Dendritic cell treated with granulocyte-macrophage colony-stimulating factor and Interleukin-4, amounts not matched to agents 40 ng/mL and 50 ng/mL, for 4 days (primary cell): ENCODE results near the gene ZBTB17.
A peak's percentile ranks its signal among the peaks of the same experiment; 100 is the strongest.
"Not testable (repeated sequence)": the region's sequence is repeated elsewhere in the genome, so short reads cannot be mapped to it uniquely, and the experiment has no call there.

Experiments
- H3K27ac Mint-ChIP-seq: one replicate; pipeline ENCODE4 v1.8.0; 2022; ENCODE audit warnings: mild to moderate bottlenecking, mixed read lengths
- H3K27me3 Mint-ChIP-seq: one replicate; pipeline ENCODE4 v1.8.0; 2022; ENCODE audit warnings: mild to moderate bottlenecking, mixed read lengths
- H3K36me3 Mint-ChIP-seq: one replicate; pipeline ENCODE4 v1.8.0; 2022; ENCODE audit warnings: low read depth, mixed read lengths
- H3K4me1 Mint-ChIP-seq: one replicate; pipeline ENCODE4 v1.8.0; 2022; ENCODE audit warnings: low read depth, mixed read lengths
- H3K4me3 Mint-ChIP-seq: one replicate; pipeline ENCODE4 v1.8.0; 2022; ENCODE audit warnings: mild to moderate bottlenecking, moderate library complexity, mixed read lengths
- H3K9me3 Mint-ChIP-seq: one replicate; pipeline ENCODE4 v1.8.0; 2022; ENCODE audit warnings: mixed read lengths
- intact Hi-C: fragments of 100-400 bp; cut with micrococcal nuclease; formaldehyde crosslinking; loops from one replicate; pipeline ENCODE4 v1.15.0; 2022

ZBTB17 gene

DNA sequence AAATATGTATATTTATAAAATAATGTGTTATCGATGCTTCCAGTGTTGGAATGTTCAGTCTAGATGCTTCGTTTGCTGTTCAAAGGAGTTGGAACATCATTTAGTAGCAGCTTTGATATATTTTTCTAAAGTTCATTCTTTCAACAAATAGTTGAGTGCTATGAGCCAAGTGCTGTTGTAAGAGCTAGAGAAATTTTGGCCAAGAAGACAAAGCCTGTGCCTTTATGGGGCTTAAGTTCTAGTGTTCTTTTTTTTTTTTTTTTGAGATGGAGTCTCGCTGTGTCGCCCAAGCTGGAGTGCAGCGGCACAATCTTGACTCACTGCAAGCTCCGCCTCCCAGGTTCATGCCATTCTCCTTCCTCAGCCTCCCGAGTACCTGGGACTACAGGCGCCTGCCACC, 49.5 kb downstream of the ZBTB17 start:
- H3K27ac Mint-ChIP-seq, H3K9me3 Mint-ChIP-seq, H3K27me3 Mint-ChIP-seq, H3K4me3 Mint-ChIP-seq, H3K4me1 Mint-ChIP-seq, intact Hi-C loops: not testable (repeated sequence)
- peaks cover 86% of the 10 kb centered on the region for H3K36me3 Mint-ChIP-seq

DNA sequence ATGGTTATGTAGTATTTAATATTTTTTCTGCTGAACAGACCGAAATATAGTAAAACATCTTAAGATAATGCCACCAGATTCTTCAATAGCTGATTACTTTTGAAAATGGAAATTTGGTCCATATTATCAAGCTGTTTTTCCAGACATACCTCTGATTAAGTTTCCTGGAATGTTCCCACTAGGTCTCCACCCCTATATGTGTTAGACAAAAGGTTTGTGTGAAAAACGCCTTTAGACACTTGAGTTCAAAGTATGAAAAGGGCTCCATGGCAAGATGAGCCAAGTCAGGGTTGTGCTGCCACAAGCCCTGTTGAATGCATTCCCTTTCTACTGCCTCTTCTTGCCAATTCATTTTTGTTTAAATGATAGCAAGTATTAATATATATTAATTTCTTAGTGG, 52.7 kb downstream of the ZBTB17 start:
- Mint-ChIP-seq H3K27ac (no peak overlapping the region), H3K4me1 (no peaks in the 10 kb centered on the region), H3K4me3 (no peak overlapping the region), H3K27me3 (no peaks in the 10 kb centered on the region), H3K36me3 (peaks cover 83% of the 10 kb centered on the region), H3K9me3 (no peaks in the 10 kb centered on the region)
- intact Hi-C loops, result no loop called here

DNA sequence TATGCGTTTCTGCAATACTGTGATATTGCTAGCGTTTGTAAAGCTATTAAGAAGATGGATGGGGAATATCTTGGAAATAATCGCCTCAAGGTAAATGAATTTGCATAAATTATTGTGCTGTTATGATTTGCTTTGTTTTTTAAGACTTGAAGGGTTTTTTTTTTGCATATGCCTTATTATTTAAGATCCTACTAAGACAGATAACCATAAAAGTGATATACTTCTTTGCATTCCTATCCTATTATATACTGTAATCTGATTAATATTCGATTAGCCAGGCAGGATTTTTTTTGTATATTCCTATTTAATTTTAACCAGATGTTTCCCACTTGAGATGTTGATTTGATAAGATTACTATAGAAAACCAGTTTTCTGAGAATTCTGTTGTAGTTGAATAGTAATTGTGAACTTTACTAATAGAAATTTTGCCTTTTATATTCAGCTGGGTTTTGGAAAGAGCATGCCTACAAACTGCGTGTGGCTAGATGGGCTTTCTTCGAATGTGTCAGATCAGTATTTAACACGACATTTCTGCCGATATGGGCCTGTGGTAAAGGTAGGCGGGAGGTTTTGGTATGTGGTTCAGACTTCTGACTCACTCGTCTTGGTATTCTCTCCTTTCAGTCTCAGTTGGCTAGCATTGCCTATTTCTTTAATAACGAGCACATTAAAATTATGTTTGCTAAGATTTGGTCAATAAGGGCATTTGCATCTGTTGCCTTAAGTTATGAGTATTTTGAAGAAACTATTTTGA, 56.8 kb downstream of the ZBTB17 start:
- H3K4me1 Mint-ChIP-seq, result peaks cover 9% of the 10 kb centered on the region
- H3K9me3 Mint-ChIP-seq, result no peaks in the 10 kb centered on the region
- intact Hi-C loops, result no loop called here
- H3K27ac Mint-ChIP-seq, result no peak overlapping the region
- no peaks in the 10 kb centered on the region for H3K27me3 Mint-ChIP-seq
- peaks cover 90% of the 10 kb centered on the region for H3K36me3 Mint-ChIP-seq
- H3K4me3 Mint-ChIP-seq, result no peak overlapping the region

DNA sequence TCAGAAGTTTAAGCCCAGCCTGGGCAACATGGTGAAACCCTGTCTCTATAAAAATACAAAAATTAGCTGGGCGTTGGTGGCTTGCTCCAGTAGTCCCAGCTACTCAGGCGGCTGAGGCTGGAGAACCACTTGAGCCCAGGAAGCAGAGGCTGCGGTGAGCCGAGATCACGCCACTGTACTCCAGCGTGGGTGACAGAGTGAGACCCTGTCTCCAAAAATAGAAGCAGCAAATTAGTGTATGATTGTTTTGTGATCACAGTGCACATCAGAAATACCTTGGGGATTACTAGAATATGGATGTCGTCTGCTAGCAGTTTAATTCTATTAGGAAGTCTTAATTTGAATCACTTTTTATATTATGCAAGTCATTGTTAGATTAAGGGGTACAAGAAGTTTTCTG, 59.0 kb downstream of the ZBTB17 start:
- Mint-ChIP-seq H3K4me3 (no peak overlapping the region), H3K9me3 (no peaks in the 10 kb centered on the region), H3K27ac (peak overlapping the region; percentile 38), H3K36me3 (peaks cover 91% of the 10 kb centered on the region), H3K4me1 (peaks cover 9% of the 10 kb centered on the region), H3K27me3 (no peaks in the 10 kb centered on the region)
- intact Hi-C loops, result no loop called here

GRCh38 chr1:15916417-15916816, 59.5 kb downstream of the ZBTB17 start:
- H3K4me3 Mint-ChIP-seq, result no peak overlapping the region
- intact Hi-C loops, result no loop called here
- H3K4me1 Mint-ChIP-seq, result peaks cover 9% of the 10 kb centered on the region
- H3K27ac Mint-ChIP-seq, result peak overlapping the region; percentile 38
- H3K9me3 Mint-ChIP-seq, result no peaks in the 10 kb centered on the region
- H3K27me3 Mint-ChIP-seq, result no peaks in the 10 kb centered on the region
- H3K36me3 Mint-ChIP-seq, result peaks cover 91% of the 10 kb centered on the region

DNA sequence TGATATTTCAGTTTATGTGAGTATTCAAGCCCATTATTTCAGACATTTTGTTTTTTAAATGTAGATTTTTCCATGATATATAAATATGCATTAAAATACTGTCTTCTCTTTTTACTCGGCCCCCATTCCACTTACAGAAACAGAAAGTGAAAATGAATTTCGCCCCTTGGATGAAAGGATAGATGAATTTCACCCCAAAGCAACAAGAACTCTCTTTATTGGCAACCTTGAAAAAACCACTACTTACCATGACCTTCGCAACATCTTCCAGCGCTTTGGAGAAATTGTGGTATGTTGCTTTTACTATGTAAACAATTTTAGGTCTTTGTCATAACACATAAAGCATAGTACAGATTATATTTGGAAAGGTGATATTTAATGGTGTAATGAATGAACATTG, 59.9 kb downstream of the ZBTB17 start:
- Mint-ChIP-seq H3K9me3 (no peaks in the 10 kb centered on the region), H3K4me3 (no peak overlapping the region), H3K27me3 (no peaks in the 10 kb centered on the region), H3K36me3 (peaks cover 91% of the 10 kb centered on the region), H3K27ac (no peak overlapping the region), H3K4me1 (peaks cover 9% of the 10 kb centered on the region)
- intact Hi-C loops, result no loop called here

DNA sequence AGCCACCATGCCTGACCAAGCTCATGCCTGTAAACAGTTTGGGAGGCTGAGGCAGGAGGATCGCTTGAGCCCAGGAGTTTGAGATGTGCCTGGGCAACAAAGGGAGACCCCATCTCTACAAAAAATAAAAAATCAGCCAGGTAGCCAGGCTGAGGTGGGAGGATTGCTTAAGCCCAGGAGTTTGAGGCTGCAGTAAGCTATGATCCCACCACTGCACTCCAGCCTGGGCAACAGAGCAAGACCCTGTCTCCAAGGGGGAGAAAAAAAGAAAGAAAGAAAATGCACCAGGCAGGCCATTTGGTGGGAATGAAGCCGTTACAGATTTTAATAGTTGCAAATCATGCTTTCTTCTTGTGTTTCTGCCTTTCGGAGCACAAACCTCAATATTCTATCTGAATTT, 62.3 kb downstream of the ZBTB17 start:
- H3K27ac Mint-ChIP-seq, H3K4me1 Mint-ChIP-seq, H3K9me3 Mint-ChIP-seq, intact Hi-C loops, H3K27me3 Mint-ChIP-seq, H3K4me3 Mint-ChIP-seq: not testable (repeated sequence)
- H3K36me3 Mint-ChIP-seq, result peaks cover 93% of the 10 kb centered on the region

GRCh38 chr1:15911927-15912326, 64.0 kb downstream of the ZBTB17 start:
- Mint-ChIP-seq H3K27me3 (no peaks in the 10 kb centered on the region), H3K27ac (no peak overlapping the region), H3K4me3 (no peak overlapping the region), H3K9me3 (no peaks in the 10 kb centered on the region), H3K4me1 (peaks cover 9% of the 10 kb centered on the region), H3K36me3 (peaks cover 83% of the 10 kb centered on the region)
- intact Hi-C loops, result no loop called here

DNA sequence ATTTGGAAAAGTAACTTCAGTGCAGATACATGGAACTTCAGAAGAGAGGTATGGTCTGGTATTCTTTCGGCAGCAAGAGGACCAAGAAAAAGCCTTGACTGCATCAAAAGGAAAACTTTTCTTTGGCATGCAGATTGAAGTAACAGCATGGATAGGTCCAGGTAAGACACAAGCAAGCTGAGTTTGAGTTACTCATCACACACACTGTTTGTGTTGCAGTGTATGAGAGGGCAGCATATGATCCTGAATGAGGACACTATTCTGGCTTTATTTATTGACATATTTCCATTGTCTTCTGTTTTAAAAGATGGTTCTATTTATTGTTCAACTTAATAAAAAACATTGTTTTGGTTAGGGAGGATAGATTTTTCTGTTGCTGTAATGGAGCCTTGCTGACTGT, 64.8 kb downstream of the ZBTB17 start:
- Mint-ChIP-seq H3K4me1 (peaks cover 9% of the 10 kb centered on the region), H3K36me3 (peaks cover 80% of the 10 kb centered on the region), H3K4me3 (no peak overlapping the region), H3K27ac (no peak overlapping the region), H3K9me3 (no peaks in the 10 kb centered on the region), H3K27me3 (no peaks in the 10 kb centered on the region)
- intact Hi-C loops, result no loop called here

DNA sequence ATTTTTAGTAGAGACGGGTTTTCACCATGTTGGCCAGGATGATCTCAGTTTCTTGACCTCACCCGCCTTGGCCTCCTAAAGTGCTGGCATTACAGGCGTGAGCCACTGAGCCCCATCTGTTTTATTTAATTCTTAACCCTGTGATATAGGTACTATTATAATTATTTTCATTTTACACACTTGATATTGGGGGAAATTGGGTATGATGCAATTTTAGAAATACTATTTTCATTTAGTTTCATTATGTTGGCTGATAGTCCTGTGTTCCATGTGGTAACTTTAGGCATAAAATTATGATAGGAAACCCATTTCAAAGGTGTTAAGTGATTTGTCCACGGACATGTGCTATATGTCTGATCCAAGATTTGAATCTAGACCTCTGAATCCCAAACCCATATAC, 67.3 kb downstream of the ZBTB17 start:
- Mint-ChIP-seq H3K9me3 (no peaks in the 10 kb centered on the region), H3K27ac (no peak overlapping the region), H3K36me3 (peaks cover 68% of the 10 kb centered on the region), H3K4me3 (no peak overlapping the region), H3K27me3 (no peaks in the 10 kb centered on the region), H3K4me1 (peaks cover under 1% of the 10 kb centered on the region)
- intact Hi-C loops, result loop anchor here (10.0 kb wide), 1 partner anchor 94 kb away; no protein-coding TSS in a partner anchor

- H3K9me3 Mint-ChIP-seq, result no peaks in the 10 kb centered on the region
- H3K27ac Mint-ChIP-seq, result no peak overlapping the region
- intact Hi-C loops, result loop anchor here (10.0 kb wide), 1 partner anchor 88 kb away; no protein-coding TSS in a partner anchor
- peaks cover 29% of the 10 kb centered on the region for H3K4me1 Mint-ChIP-seq
- H3K4me3 Mint-ChIP-seq, result no peak overlapping the region
- H3K27me3 Mint-ChIP-seq, result no peaks in the 10 kb centered on the region
- peaks cover 34% of the 10 kb centered on the region for H3K36me3 Mint-ChIP-seq
Measured at GRCh38 chr1:15902882-15903281, 73.0 kb downstream of the ZBTB17 start.

DNA sequence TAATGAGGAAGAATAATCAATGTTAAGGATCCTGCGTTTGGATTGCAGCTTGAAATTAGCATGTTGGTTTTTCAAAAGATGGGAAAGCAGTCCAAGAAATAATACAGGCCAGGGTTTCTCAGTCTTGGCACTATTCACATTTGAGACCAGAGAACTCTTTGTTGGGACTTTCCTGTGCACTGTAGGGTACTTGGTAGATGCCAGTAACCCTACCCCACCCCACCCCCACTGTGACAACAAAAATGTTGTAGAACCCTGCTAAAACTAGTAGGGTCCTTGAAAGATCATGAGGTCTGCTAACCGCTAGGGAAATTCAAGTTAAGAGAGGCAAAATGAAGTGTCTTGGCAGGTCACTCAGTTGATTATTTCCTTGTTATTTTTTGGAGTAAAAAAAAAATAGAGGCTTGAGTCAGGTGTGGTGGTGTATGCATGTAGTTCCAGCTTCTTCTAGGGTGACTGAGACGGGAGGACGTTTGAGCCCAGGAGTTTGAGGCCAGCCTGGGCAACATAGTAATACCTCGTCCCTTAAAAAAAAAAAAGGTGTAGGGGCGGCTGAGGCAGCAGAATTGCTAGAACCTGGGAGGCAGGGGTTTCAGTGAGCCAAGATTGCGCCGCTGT, 75.1 kb downstream of the ZBTB17 start:
- H3K9me3 Mint-ChIP-seq, result no peaks in the 10 kb centered on the region
- no peaks in the 10 kb centered on the region for H3K27me3 Mint-ChIP-seq
- intact Hi-C loops, result loop anchor here (10.0 kb wide), 1 partner anchor 86 kb away; no protein-coding TSS in a partner anchor
- H3K36me3 Mint-ChIP-seq, result peaks cover 30% of the 10 kb centered on the region
- no peak overlapping the region for H3K4me3 Mint-ChIP-seq
- H3K4me1 Mint-ChIP-seq, result peaks cover 30% of the 10 kb centered on the region
- no peak overlapping the region for H3K27ac Mint-ChIP-seq

DNA sequence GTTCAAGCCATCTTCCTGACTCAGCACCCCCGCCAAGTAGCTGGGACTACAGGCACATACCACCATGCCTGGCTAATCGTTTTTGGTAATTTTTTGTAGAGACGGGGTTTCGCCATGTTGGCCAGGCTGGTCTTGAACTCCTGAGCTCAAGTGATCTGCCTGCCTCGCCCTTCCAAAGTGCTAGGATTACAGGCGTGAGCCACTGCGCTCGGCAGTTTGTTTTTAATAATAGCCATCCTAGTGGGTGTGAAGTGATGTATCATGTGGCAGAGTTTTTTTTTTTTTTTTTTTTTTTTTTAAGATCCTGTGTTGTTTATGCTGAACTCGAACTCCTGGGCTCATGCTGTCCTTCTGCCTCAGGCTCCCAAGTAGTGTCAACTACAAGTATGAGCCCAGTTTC, 76.6 kb downstream of the ZBTB17 start:
- Mint-ChIP-seq H3K4me3 (no peak overlapping the region), H3K9me3 (no peaks in the 10 kb centered on the region), H3K27me3 (no peaks in the 10 kb centered on the region), H3K4me1 (peaks cover 36% of the 10 kb centered on the region), H3K36me3 (peaks cover 26% of the 10 kb centered on the region), H3K27ac (no peak overlapping the region)
- intact Hi-C loops, result no loop called here

GRCh38 chr1:15896841-15897610, 78.9 kb downstream of the ZBTB17 start:
- H3K27me3 Mint-ChIP-seq, H3K27ac Mint-ChIP-seq, intact Hi-C loops, H3K9me3 Mint-ChIP-seq, H3K4me3 Mint-ChIP-seq: not testable (repeated sequence)
- peaks cover 26% of the 10 kb centered on the region for H3K36me3 Mint-ChIP-seq
- H3K4me1 Mint-ChIP-seq, result peaks cover 36% of the 10 kb centered on the region
